Mononuclear cell (primary cell): Measurements from ENCODE around the gene UBE2K. TPM values are rescaled to one million over a fixed set of nuclear protein-coding genes. Genes with fewer than 3 reads are reported as not detected.
"Not testable (repeated sequence)": the region's sequence is repeated elsewhere in the genome, so short reads cannot be mapped to it uniquely, and the experiment has no call there.

Experiments used
- H3K27me3 ChIP-seq: 2 replicates; pipeline ENCODE4 v1.6.0; 2011; ENCODE audit warnings: low read length, control low read depth; ENCODE audit not compliant: insufficient read depth
- H3K4me1 ChIP-seq: 2 replicates; pipeline ENCODE4 v1.5.1; 2011; ENCODE audit warnings: mild to moderate bottlenecking, low read length, control low read depth; ENCODE audit not compliant: insufficient read depth
- H3K4me3 ChIP-seq: 2 replicates; pipeline ENCODE4 v1.5.1; 2011; ENCODE audit warnings: mild to moderate bottlenecking, low read length, moderate library complexity
- H3K9me3 ChIP-seq: 2 replicates; pipeline ENCODE4 v1.5.1; 2011; ENCODE audit warnings: low read depth, mild to moderate bottlenecking, control low read depth, low read length
- total RNA-seq: library from RNA; depleted of rRNA; stranded (reverse); fragments of >200 nt; gene quantifications from one replicate; pipeline ENCODE4 v1.2.3, GENCODE V29; 2012

The UBE2K gene
- total RNA-seq, 1 donor, result 17.1 TPM

- not testable (repeated sequence) for H3K4me3 ChIP-seq, H3K27me3 ChIP-seq, H3K4me1 ChIP-seq, H3K9me3 ChIP-seq
These were observed 84.1 kb downstream of the UBE2K start for GRCh38 chr4:39781988-39782387.

- H3K4me1 ChIP-seq, result no peaks in the 10 kb centered on the region
- no peaks in the 10 kb centered on the region for H3K27me3 ChIP-seq
- no peaks in the 10 kb centered on the region for H3K9me3 ChIP-seq
- no peak overlapping the region for H3K4me3 ChIP-seq
These were observed 87.1 kb downstream of the UBE2K start for GRCh38 chr4:39785083-39785482.

GRCh38 chr4:39786838-39787237, 88.9 kb downstream of the UBE2K start:
- H3K4me3 ChIP-seq, result no peak overlapping the region
- no peaks in the 10 kb centered on the region for H3K27me3 ChIP-seq
- H3K9me3 ChIP-seq, result no peaks in the 10 kb centered on the region
- no peaks in the 10 kb centered on the region for H3K4me1 ChIP-seq

- Histone ChIP-seq H3K4me1 (no peaks in the 10 kb centered on the region), H3K4me3 (no peak overlapping the region), H3K27me3 (no peaks in the 10 kb centered on the region), H3K9me3 (no peaks in the 10 kb centered on the region)
These were observed 94.2 kb downstream of the UBE2K start for GRCh38 chr4:39792128-39792527.

- no peaks in the 10 kb centered on the region for H3K27me3 ChIP-seq
- H3K4me1 ChIP-seq, result no peaks in the 10 kb centered on the region
These were observed 94.6 kb downstream of the UBE2K start for GRCh38 chr4:39792529-39792928.

GRCh38 chr4:39792976-39793375, 95.0 kb downstream of the UBE2K start:
- H3K4me1 ChIP-seq, H3K4me3 ChIP-seq, H3K27me3 ChIP-seq, H3K9me3 ChIP-seq: not testable (repeated sequence)

More at GRCh38 chr4:39792529-39792928, 94.6 kb downstream of the UBE2K start:
- H3K9me3 ChIP-seq, result no peaks in the 10 kb centered on the region
- H3K4me3 ChIP-seq, result no peak overlapping the region

- no peaks in the 10 kb centered on the region for H3K9me3 ChIP-seq
- H3K4me1 ChIP-seq, result no peaks in the 10 kb centered on the region
- H3K4me3 ChIP-seq, result no peak overlapping the region
- H3K27me3 ChIP-seq, result no peaks in the 10 kb centered on the region
These were observed 104.1 kb downstream of the UBE2K start for GRCh38 chr4:39802005-39802404.

GRCh38 chr4:39808231-39808749, 110.4 kb downstream of the UBE2K start:
- H3K27me3 ChIP-seq, result no peaks in the 10 kb centered on the region
- H3K9me3 ChIP-seq, result no peaks in the 10 kb centered on the region
- H3K4me3 ChIP-seq, result no peak overlapping the region
- no peaks in the 10 kb centered on the region for H3K4me1 ChIP-seq

- no peaks in the 10 kb centered on the region for H3K27me3 ChIP-seq
- H3K4me1 ChIP-seq, result no peaks in the 10 kb centered on the region
- H3K9me3 ChIP-seq, result no peaks in the 10 kb centered on the region
- H3K4me3 ChIP-seq, result no peak overlapping the region
These were observed 114.6 kb downstream of the UBE2K start for GRCh38 chr4:39812500-39812899.

- not testable (repeated sequence) for H3K4me3 ChIP-seq, H3K9me3 ChIP-seq, H3K4me1 ChIP-seq, H3K27me3 ChIP-seq
These were observed 115.1 kb downstream of the UBE2K start for GRCh38 chr4:39813033-39813432.

GRCh38 chr4:39813761-39814160, 115.8 kb downstream of the UBE2K start:
- H3K4me1 ChIP-seq, H3K9me3 ChIP-seq: not testable (repeated sequence)

GRCh38 chr4:39814403-39815185, 116.7 kb downstream of the UBE2K start:
- no peaks in the 10 kb centered on the region for H3K4me1 ChIP-seq
- H3K9me3 ChIP-seq, result no peaks in the 10 kb centered on the region
- no peak overlapping the region for H3K4me3 ChIP-seq
- no peaks in the 10 kb centered on the region for H3K27me3 ChIP-seq

More at GRCh38 chr4:39813761-39814160, 115.8 kb downstream of the UBE2K start:
- H3K4me3 ChIP-seq, H3K27me3 ChIP-seq: not testable (repeated sequence)

GRCh38 chr4:39818646-39819045, 120.7 kb downstream of the UBE2K start:
- Histone ChIP-seq H3K27me3 (no peaks in the 10 kb centered on the region), H3K9me3 (no peaks in the 10 kb centered on the region), H3K4me1 (no peaks in the 10 kb centered on the region), H3K4me3 (no peak overlapping the region)

GRCh38 chr4:39820186-39820585, 122.2 kb downstream of the UBE2K start:
- H3K9me3 ChIP-seq, result no peaks in the 10 kb centered on the region
- H3K4me1 ChIP-seq, result no peaks in the 10 kb centered on the region
- no peaks in the 10 kb centered on the region for H3K27me3 ChIP-seq
- no peak overlapping the region for H3K4me3 ChIP-seq

GRCh38 chr4:39821951-39822350, 124.0 kb downstream of the UBE2K start:
- Histone ChIP-seq H3K4me3 (no peak overlapping the region), H3K9me3 (no peaks in the 10 kb centered on the region), H3K4me1 (peaks cover 4% of the 10 kb centered on the region), H3K27me3 (no peaks in the 10 kb centered on the region)

- H3K27me3 ChIP-seq, result no peaks in the 10 kb centered on the region
- H3K4me1 ChIP-seq, result peaks cover 4% of the 10 kb centered on the region
- no peaks in the 10 kb centered on the region for H3K9me3 ChIP-seq
- no peak overlapping the region for H3K4me3 ChIP-seq
These were observed 124.7 kb downstream of the UBE2K start for GRCh38 chr4:39822662-39823061.
